ENCODE data around the gene HEATR5A. TPM values are rescaled to one million over a fixed set of nuclear protein-coding genes. Genes with fewer than 3 reads are reported as not detected.

HEATR5A gene
- total and polyA plus RNA-seq, 2 experiments from 2014 or later, result 25.8 to 32.5 TPM

DNA sequence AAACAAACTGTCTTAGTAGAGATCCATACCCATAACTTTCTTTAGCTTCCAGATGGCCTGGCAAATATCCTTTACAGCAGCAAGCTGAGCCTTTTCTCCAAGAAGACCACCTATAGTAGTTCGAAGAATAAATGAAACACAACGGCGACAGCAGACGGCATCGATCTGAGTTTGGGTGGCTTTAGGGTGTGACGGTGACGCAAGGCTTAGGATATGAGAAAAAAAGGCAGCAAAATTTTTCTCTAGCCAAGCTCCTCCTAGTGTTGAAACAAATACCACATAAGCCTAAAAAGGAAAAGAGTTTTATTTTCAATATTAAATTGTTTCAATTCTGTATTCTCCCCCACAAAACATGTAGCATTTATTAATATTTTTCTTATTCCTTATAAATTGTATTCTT, 33.3 kb downstream of the HEATR5A start:
- Histone ChIP-seq H4K20me1 (replicated peaks; ENCODE audit: insufficient read depth) (no peaks in the 10 kb centered on the region), H3K27me3 (ENCODE audit: insufficient read depth) (no peaks in the 10 kb centered on the region), H2AFZ (no peak overlapping the region), H3K79me2 (replicated peaks; ENCODE audit: insufficient read depth) (no peaks in the 10 kb centered on the region), H3K4me3 (no peak overlapping the region), H3K36me3 (ENCODE audit: insufficient read depth) (no peaks in the 10 kb centered on the region; the same call in 1 of the 2 replicates), H3K27ac (ENCODE audit: low read depth) (no peak overlapping the region), H3K4me2 (no peak overlapping the region), H3K4me1 (ENCODE audit: insufficient read depth) (no peaks in the 10 kb centered on the region), H3F3A (replicated peaks; ENCODE audit: low read depth) (no peaks in the 10 kb centered on the region), H3K9me2 (ENCODE audit: insufficient read depth) (no peaks in the 10 kb centered on the region)
- Mint-ChIP-seq H3K36me3 (ENCODE audit: low read depth) (peaks cover 3% of the 10 kb centered on the region), H3K9me3 (no peaks in the 10 kb centered on the region), H3K4me1 (no peaks in the 10 kb centered on the region), H3K27ac (no peak overlapping the region), H3K27me3 (ENCODE audit: insufficient read depth, low read depth, poor library complexity) (no peaks in the 10 kb centered on the region), H3K4me3 (no peak overlapping the region)
- TF ChIP-seq ZNF114 (CRISPR knock-in tag; IDR thresholded peaks at IDR 0.05) (no peak), EZH2phosphoT487 (IDR thresholded peaks at IDR 0.05; ENCODE audit: unreplicated experiment) (no peak), CREB1 (CRISPR knock-in tag; IDR thresholded peaks at IDR 0.05; ENCODE audit: low read depth) (no peak), STAT1 (IDR thresholded peaks at IDR 0.05; ENCODE audit: unreplicated experiment) (no peak), POLR2AphosphoS5 (IDR thresholded peaks at IDR 0.05; ENCODE audit: low read depth) (no peak), EZH2 (IDR thresholded peaks at IDR 0.05; ENCODE audit: low read depth, unreplicated experiment) (no peak), NANOG (IDR thresholded peaks at IDR 0.05; ENCODE audit: borderline replicate concordance) (no peak)
- TF ChIP-seq, protein P1, sequence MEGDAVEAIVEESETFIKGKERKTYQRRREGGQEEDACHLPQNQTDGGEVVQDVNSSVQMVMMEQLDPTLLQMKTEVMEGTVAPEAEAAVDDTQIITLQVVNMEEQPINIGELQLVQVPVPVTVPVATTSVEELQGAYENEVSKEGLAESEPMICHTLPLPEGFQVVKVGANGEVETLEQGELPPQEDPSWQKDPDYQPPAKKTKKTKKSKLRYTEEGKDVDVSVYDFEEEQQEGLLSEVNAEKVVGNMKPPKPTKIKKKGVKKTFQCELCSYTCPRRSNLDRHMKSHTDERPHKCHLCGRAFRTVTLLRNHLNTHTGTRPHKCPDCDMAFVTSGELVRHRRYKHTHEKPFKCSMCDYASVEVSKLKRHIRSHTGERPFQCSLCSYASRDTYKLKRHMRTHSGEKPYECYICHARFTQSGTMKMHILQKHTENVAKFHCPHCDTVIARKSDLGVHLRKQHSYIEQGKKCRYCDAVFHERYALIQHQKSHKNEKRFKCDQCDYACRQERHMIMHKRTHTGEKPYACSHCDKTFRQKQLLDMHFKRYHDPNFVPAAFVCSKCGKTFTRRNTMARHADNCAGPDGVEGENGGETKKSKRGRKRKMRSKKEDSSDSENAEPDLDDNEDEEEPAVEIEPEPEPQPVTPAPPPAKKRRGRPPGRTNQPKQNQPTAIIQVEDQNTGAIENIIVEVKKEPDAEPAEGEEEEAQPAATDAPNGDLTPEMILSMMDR (conservative IDR thresholded peaks at IDR 0.05; ENCODE audit: low read depth in 2 of 2), result no peak
- TF ChIP-seq, protein P2, sequence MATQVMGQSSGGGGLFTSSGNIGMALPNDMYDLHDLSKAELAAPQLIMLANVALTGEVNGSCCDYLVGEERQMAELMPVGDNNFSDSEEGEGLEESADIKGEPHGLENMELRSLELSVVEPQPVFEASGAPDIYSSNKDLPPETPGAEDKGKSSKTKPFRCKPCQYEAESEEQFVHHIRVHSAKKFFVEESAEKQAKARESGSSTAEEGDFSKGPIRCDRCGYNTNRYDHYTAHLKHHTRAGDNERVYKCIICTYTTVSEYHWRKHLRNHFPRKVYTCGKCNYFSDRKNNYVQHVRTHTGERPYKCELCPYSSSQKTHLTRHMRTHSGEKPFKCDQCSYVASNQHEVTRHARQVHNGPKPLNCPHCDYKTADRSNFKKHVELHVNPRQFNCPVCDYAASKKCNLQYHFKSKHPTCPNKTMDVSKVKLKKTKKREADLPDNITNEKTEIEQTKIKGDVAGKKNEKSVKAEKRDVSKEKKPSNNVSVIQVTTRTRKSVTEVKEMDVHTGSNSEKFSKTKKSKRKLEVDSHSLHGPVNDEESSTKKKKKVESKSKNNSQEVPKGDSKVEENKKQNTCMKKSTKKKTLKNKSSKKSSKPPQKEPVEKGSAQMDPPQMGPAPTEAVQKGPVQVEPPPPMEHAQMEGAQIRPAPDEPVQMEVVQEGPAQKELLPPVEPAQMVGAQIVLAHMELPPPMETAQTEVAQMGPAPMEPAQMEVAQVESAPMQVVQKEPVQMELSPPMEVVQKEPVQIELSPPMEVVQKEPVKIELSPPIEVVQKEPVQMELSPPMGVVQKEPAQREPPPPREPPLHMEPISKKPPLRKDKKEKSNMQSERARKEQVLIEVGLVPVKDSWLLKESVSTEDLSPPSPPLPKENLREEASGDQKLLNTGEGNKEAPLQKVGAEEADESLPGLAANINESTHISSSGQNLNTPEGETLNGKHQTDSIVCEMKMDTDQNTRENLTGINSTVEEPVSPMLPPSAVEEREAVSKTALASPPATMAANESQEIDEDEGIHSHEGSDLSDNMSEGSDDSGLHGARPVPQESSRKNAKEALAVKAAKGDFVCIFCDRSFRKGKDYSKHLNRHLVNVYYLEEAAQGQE (IDR thresholded peaks at IDR 0.05; ENCODE audit: unreplicated experiment), result no peak
- TF ChIP-seq, protein P3, sequence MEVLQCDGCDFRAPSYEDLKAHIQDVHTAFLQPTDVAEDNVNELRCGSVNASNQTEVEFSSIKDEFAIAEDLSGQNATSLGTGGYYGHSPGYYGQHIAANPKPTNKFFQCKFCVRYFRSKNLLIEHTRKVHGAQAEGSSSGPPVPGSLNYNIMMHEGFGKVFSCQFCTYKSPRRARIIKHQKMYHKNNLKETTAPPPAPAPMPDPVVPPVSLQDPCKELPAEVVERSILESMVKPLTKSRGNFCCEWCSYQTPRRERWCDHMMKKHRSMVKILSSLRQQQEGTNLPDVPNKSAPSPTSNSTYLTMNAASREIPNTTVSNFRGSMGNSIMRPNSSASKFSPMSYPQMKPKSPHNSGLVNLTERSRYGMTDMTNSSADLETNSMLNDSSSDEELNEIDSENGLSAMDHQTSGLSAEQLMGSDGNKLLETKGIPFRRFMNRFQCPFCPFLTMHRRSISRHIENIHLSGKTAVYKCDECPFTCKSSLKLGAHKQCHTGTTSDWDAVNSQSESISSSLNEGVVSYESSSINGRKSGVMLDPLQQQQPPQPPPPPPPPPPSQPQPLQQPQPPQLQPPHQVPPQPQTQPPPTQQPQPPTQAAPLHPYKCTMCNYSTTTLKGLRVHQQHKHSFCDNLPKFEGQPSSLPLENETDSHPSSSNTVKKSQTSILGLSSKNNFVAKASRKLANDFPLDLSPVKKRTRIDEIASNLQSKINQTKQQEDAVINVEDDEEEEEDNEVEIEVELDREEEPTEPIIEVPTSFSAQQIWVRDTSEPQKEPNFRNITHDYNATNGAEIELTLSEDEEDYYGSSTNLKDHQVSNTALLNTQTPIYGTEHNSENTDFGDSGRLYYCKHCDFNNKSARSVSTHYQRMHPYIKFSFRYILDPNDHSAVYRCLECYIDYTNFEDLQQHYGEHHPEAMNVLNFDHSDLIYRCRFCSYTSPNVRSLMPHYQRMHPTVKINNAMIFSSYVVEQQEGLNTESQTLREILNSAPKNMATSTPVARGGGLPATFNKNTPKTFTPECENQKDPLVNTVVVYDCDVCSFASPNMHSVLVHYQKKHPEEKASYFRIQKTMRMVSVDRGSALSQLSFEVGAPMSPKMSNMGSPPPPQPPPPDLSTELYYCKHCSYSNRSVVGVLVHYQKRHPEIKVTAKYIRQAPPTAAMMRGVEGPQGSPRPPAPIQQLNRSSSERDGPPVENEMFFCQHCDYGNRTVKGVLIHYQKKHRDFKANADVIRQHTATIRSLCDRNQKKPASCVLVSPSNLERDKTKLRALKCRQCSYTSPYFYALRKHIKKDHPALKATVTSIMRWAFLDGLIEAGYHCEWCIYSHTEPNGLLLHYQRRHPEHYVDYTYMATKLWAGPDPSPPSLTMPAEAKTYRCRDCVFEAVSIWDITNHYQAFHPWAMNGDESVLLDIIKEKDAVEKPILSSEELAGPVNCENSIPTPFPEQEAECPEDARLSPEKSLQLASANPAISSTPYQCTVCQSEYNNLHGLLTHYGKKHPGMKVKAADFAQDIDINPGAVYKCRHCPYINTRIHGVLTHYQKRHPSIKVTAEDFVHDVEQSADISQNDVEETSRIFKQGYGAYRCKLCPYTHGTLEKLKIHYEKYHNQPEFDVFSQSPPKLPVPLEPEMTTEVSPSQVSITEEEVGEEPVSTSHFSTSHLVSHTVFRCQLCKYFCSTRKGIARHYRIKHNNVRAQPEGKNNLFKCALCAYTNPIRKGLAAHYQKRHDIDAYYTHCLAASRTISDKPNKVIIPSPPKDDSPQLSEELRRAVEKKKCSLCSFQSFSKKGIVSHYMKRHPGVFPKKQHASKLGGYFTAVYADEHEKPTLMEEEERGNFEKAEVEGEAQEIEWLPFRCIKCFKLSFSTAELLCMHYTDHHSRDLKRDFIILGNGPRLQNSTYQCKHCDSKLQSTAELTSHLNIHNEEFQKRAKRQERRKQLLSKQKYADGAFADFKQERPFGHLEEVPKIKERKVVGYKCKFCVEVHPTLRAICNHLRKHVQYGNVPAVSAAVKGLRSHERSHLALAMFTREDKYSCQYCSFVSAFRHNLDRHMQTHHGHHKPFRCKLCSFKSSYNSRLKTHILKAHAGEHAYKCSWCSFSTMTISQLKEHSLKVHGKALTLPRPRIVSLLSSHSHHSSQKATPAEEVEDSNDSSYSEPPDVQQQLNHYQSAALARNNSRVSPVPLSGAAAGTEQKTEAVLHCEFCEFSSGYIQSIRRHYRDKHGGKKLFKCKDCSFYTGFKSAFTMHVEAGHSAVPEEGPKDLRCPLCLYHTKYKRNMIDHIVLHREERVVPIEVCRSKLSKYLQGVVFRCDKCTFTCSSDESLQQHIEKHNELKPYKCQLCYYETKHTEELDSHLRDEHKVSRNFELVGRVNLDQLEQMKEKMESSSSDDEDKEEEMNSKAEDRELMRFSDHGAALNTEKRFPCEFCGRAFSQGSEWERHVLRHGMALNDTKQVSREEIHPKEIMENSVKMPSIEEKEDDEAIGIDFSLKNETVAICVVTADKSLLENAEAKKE (CRISPR knock-in tag; IDR thresholded peaks at IDR 0.05), result no peak
- ATAC-seq (no peak), DNase-seq (ENCODE audit: low spot score) (peak; percentile 8)

All from GM23338 (cell line).